ENCODE results near the gene PTPRT.

DNA sequence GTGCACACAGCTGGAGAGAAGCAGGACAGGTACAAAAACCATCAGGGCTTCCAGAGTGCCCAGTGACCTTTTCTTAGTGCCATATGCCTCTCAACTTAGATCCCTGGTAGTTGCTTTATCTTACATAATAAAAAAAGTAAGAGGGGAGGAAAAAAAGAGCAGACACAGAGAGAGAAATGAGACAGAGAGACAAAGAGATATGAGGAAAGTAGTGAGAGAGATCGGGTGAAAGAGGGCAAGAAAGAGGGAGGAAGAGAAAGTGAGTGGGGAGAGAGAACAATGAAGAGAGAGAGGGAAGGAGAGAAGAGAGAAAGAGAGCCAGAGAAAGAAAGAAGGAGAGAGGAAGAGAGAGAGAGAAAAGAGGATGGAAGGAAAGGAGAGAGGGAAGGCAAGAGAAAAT is 131.6 kb downstream of the PTPRT start:
- TF ChIP-seq, protein P1, sequence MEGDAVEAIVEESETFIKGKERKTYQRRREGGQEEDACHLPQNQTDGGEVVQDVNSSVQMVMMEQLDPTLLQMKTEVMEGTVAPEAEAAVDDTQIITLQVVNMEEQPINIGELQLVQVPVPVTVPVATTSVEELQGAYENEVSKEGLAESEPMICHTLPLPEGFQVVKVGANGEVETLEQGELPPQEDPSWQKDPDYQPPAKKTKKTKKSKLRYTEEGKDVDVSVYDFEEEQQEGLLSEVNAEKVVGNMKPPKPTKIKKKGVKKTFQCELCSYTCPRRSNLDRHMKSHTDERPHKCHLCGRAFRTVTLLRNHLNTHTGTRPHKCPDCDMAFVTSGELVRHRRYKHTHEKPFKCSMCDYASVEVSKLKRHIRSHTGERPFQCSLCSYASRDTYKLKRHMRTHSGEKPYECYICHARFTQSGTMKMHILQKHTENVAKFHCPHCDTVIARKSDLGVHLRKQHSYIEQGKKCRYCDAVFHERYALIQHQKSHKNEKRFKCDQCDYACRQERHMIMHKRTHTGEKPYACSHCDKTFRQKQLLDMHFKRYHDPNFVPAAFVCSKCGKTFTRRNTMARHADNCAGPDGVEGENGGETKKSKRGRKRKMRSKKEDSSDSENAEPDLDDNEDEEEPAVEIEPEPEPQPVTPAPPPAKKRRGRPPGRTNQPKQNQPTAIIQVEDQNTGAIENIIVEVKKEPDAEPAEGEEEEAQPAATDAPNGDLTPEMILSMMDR (IDR thresholded peaks at IDR 0.05), result no peak
- no peak for TF ChIP-seq ZFX (IDR thresholded peaks at IDR 0.05; ENCODE audit: borderline replicate concordance)

Data from 22Rv1 (cell line).